Measurements from ENCODE around the gene F11R.
"Not testable (repeated sequence)": the region's sequence is repeated elsewhere in the genome, so short reads cannot be mapped to it uniquely, and the experiment has no call there.

F11R gene

GRCh38 chr1:161009602-161010211 is 11.2 kb downstream of the F11R start:
- no peak for DNase-seq

GRCh38 chr1:161008869-161009510 is 12.0 kb downstream of the F11R start:
- no peak for DNase-seq

DNA sequence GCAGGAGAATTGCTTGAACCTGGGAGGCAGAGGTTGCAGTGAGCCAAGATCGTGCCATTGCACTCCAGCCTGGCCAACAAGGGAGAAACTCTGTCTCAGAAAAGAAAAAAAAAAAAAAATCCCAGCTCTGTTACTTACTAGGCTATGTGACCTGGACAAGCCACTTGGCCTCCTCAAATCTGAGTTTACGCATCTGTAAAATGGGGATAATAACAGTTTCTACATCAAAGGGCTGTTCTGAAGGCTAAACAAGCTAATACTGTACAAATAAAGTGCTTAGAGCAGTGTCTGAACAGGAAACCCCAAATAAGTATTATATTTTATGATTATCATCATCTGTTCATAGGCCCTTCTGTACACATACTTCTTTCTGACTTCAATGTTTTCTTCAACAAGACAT is 13.6 kb downstream of the F11R start:
- DNase-seq, result no peak

DNA sequence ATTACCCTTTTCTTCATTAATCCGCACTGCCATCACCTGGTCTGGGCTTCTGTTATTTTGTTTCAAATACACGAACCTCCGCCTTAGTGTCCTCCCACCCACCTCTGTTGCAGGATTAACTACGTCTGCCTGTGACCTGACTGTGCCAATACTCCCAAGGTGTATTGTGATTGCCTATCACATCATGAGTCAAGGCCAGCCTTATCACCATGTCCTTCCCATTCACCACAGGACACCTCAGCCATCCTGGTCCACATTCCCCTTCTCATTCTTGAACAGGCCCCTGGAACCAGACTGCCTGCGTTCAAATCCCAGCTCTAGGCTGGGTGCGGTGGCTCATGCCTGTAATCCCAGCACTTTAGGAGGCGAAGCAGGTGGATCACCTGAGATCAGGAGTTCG is 14.4 kb downstream of the F11R start:
- no peak for DNase-seq

DNA sequence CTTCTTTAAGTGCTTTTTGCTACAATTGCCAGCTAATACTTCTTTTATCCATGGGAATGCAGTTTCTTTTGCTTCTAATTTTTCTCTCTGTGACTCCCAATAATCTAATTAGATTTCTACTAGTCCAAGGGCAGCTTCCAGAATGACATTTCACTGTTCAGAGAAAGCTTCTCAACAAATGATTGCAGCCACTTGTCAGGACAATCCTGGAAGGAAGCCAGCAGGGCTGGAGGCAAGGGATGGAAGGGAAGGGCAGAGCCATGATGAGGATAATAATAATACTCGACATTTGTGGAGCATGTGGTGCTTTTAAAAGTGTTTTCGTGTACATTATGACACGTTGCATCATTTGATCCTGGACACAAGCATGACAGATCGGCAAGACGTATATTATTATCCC is 19.4 kb downstream of the F11R start:
- DNase-seq, result no peak

- DNase-seq, result no peak
These were observed 20.0 kb downstream of the F11R start for GRCh38 chr1:161000736-161001480.

- no peak for DNase-seq
These were observed 21.6 kb downstream of the F11R start for GRCh38 chr1:160999376-160999775.

- no peak for DNase-seq
These were observed 23.5 kb downstream of the F11R start for GRCh38 chr1:160997323-160998038.

GRCh38 chr1:160996178-160996577 is 24.8 kb downstream of the F11R start:
- no peak for DNase-seq

DNA sequence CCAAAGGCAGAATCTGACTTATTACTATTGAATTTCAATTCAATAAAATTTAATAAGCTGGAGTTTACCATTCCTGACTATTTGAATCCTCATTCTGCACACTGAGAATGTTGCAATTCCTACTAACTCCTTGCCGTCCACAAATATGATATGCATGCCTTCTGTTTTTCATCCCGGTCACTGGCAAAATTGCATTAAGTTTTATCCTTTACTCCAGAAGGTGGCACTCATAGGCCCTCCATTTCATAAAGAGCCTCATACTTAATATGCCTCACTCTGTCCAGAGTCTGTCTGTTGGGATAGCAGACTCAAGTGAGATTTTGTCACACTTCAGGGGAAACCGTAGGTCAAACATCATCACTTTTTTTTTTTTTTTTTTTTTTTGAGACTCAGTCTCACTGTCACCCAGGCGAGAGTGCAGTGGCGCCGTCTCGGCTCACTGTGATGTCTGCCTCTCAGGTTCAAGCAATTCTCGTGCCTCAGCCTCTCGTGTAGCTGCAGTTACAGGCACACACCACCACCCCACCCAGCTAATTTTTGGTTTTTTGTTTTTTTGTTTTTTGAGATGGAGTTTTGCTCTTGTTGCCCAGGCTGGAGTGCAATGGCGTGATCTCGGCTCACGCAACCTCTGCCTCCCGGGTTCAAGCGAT is 27.3 kb downstream of the F11R start:
- DNase-seq, result no peak

- not testable (repeated sequence) for DNase-seq
These were observed 28.9 kb downstream of the F11R start for GRCh38 chr1:160992036-160992435.

GRCh38 chr1:160987359-160988050 is 33.4 kb downstream of the F11R start:
- DNase-seq, result no peak

GRCh38 chr1:160985723-160986122 is 35.2 kb downstream of the F11R start:
- DNase-seq, result no peak

DNA sequence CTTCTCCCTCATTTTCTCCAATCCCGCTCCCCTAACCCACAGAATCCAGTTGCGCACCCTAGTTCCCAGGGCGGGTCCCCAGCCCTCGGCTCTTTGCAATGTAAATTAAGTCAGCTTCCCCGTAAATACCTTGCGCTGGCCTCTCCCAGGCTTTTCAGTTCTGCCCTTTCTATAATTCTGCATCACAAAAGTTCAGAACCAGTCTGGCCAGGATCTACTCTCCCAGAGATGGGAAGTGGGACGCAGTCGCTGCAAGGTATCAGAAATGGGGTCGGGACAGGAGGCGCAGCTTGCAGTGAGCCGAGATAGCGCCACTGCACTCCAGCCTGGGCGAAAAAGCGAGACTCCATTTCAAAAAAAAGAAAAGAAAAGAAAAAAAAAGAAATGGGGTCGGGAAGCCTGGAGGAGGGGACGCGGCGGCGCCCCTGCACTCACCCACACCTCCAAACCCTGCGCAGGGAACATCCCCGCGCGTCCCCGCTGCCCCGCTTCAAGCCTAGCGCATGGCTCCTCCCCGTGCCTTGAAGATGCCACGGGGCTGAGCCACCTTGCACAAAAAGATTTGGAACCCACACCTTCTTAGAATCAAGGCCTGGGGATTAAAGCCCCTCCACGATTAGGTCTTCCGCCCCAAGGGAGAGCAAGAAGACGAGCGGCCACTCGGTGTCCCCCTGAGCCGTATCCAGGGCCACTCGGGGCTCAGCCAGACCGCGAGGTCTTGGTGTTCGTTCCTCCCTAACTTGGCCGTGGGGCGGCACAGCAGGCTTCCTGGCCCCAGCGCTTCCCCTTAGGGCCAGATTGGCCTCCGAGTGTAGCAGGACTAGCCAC is 39.2 kb downstream of the F11R start:
- no peak for DNase-seq

DNA sequence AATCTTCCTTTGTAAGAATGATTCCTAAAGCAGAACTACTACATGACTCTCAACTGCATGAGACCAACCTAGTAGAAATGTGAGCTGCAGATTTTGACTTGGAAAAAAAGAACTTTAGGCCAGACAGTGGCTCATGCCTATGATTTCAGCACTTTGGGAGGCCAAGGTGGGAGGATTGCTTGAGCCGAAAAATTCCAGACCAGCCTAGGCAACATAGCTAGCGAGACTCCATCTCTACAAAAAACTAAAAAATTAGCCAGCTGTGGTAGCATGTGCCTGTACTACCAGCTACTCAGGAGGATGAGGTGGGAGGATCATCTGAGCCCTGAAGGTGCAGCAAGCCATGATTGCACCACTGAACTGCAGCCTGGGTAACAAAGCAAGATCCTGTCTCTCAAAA is 41.7 kb downstream of the F11R start:
- DNase-seq, result no peak

DNA sequence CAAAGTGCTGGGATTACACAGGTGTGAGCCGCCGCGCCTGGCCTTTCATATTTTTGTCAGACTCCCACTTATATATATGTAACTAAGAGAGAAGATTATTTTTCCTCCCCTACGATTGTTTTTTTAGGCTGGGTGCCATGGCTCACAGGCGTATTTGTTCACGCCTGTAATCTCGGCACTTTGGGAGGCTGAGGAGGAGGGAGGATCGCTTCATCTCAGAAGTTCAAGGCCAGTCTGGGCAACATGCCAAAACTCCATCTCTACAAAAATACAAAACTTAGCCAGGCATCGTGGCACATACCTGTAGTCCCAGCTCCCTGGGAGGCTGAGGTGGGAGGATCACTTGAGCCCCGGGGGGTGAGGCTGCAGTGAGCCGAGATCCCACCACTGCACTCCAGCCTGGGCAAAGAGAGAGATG is 42.4 kb downstream of the F11R start:
- no peak for DNase-seq

- no peak for DNase-seq
These were observed 45.9 kb downstream of the F11R start for GRCh38 chr1:160975026-160975425.

- no peak for DNase-seq
These were observed 47.5 kb downstream of the F11R start for GRCh38 chr1:160973491-160973890.

- no peak for DNase-seq
These were observed 48.0 kb downstream of the F11R start for GRCh38 chr1:160972939-160973338.

DNA sequence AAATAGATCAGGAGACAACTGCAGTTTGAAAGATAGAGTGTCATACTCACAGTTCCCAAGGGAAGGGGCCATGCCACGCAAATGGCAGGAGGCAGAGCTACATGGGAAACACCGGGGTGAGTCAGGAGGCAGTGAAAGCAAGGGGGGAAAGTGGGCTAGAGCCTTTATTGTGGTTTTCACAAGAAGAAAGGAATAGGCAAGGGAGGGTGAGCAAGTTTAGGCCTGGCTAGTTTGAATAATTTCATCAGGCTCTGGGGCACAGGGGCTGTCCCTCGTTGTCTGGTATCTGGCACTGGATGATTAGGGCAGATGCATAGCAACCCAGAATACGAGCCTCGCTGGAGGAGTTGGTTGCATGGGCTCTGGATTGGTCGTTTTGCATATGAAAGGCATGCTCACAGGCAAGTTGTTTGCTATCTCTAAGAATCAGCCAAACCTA is 49.3 kb downstream of the F11R start:
- no peak for DNase-seq

DNA sequence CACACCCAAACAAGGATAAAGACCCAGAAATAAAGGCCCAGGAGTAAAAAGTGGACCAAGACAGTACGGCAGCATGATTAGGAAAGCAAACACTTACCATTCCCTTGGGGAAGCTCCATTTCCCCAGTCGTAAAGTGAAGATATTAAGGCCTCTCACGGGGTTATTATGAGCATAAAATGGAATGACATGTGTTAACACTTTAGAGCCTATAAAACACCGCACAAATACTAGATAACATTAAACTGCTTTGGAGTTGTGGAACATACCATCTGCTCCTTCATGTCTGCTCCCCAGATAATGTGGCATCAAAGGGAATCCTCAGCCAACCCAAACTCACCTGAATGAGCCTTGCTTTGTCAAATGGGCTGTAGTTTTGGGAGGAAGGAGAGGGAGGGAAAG is 57.4 kb downstream of the F11R start:
- no peak for DNase-seq

- no peak for DNase-seq
These were observed 59.5 kb downstream of the F11R start for GRCh38 chr1:160961419-160961818.
